Neutrophil (primary cell): Measurements from ENCODE around the gene TEX36.
"Not testable (repeated sequence)": the region's sequence is repeated elsewhere in the genome, so short reads cannot be mapped to it uniquely, and the experiment has no call there.

Experiments
- H3K27ac ChIP-seq: fragments of 200-600 bp; sonication (generic); 2 replicates; pipeline ENCODE4 v1.5.1; 2016; ENCODE audit warnings: mild to moderate bottlenecking, moderate library complexity
- H3K27me3 ChIP-seq: fragments of 200-600 bp; sonication (generic); 2 replicates; pipeline ENCODE4 v1.6.0; 2016; ENCODE audit warnings: mild to moderate bottlenecking
- H3K36me3 ChIP-seq: fragments of 200-600 bp; sonication (generic); 2 replicates; pipeline ENCODE4 v1.5.1; 2017
- H3K4me1 ChIP-seq, 2 experiments: fragments of 200-600 bp in 1 of 2; sonication (generic) in 1 of 2; 1 replicate in 1 of 2; 2 replicates in 1 of 2; pipeline versions ENCODE4 v1.5.1 to v1.6.1; 2013 to 2016; ENCODE audit warnings: low read depth in 1 of 2, low read length in 1 of 2, mild to moderate bottlenecking in 1 of 2, moderate library complexity in 1 of 2; ENCODE audit not compliant: control insufficient read depth in 1 of 2, insufficient read depth in 1 of 2
- H3K4me3 ChIP-seq, 2 experiments: fragments of 200-600 bp in 1 of 2; sonication (generic) in 1 of 2; 1 replicate in 1 of 2; 2 replicates in 1 of 2; pipeline ENCODE4 v1.5.1; 2013 to 2016; ENCODE audit warnings: low read depth in 1 of 2, low read length in 1 of 2, mild to moderate bottlenecking in 1 of 2, moderate library complexity in 1 of 2
- H3K9me3 ChIP-seq: fragments of 200-600 bp; sonication (generic); 2 replicates; pipeline ENCODE4 v1.5.1; 2016
- TF ChIP-seq, protein P1 (sequence below): fragments of 200-600 bp; sonication (generic); IDR thresholded peaks from 2 replicates; pipeline ENCODE4 v1.5.1; 2016; ENCODE audit warnings: antibody characterized with exemption

Gene TEX36

GRCh38 chr10:125662584-125662983, 20.4 kb downstream of the TEX36 start:
- H3K4me3 ChIP-seq, result no peak overlapping the region
- H3K36me3 ChIP-seq, result no peaks in the 10 kb centered on the region
- TF ChIP-seq, protein P1, sequence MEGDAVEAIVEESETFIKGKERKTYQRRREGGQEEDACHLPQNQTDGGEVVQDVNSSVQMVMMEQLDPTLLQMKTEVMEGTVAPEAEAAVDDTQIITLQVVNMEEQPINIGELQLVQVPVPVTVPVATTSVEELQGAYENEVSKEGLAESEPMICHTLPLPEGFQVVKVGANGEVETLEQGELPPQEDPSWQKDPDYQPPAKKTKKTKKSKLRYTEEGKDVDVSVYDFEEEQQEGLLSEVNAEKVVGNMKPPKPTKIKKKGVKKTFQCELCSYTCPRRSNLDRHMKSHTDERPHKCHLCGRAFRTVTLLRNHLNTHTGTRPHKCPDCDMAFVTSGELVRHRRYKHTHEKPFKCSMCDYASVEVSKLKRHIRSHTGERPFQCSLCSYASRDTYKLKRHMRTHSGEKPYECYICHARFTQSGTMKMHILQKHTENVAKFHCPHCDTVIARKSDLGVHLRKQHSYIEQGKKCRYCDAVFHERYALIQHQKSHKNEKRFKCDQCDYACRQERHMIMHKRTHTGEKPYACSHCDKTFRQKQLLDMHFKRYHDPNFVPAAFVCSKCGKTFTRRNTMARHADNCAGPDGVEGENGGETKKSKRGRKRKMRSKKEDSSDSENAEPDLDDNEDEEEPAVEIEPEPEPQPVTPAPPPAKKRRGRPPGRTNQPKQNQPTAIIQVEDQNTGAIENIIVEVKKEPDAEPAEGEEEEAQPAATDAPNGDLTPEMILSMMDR, result no peak
- no peaks in the 10 kb centered on the region for H3K4me1 ChIP-seq
- H3K27ac ChIP-seq, result no peak overlapping the region
- no peaks in the 10 kb centered on the region for H3K9me3 ChIP-seq
- H3K27me3 ChIP-seq, result peaks cover 6% of the 10 kb centered on the region

DNA sequence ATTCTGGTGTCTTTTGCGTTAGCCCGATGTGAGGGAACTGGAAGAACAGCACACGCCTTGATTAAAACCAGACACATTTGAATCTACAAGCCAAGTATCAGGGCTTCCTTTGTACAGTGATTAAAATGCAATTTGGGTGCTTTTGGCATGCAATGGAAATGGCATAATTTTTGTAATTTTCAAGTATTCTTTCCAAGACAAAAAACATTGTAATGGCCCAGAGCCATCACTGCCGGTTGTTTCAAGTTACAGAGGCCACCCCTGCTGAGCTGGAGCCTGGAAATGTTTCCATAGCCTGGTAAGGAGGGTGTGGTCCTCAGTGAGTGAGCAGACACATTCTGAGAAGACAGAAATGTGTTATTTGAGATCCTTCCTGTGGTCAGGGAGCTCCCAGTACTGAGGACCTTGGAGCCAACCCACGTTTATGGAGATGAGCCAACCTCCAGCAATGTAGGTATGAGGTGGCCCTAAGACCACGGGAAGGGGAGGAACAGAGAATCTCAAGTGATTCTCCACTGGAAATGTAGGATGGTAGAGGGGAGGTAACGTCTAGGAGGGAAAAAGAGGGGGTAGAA, 20.9 kb downstream of the TEX36 start:
- no peaks in the 10 kb centered on the region for H3K4me1 ChIP-seq

GRCh38 chr10:125661431-125661940, 21.5 kb downstream of the TEX36 start:
- H3K4me1 ChIP-seq, result no peaks in the 10 kb centered on the region

More for the DNA sequence above, 20.9 kb downstream of the TEX36 start:
- Histone ChIP-seq H3K9me3 (no peaks in the 10 kb centered on the region), H3K27me3 (peaks cover 6% of the 10 kb centered on the region), H3K27ac (no peak overlapping the region), H3K36me3 (no peaks in the 10 kb centered on the region), H3K4me3 (no peak overlapping the region)
- TF ChIP-seq, protein P1, result no peak

DNA sequence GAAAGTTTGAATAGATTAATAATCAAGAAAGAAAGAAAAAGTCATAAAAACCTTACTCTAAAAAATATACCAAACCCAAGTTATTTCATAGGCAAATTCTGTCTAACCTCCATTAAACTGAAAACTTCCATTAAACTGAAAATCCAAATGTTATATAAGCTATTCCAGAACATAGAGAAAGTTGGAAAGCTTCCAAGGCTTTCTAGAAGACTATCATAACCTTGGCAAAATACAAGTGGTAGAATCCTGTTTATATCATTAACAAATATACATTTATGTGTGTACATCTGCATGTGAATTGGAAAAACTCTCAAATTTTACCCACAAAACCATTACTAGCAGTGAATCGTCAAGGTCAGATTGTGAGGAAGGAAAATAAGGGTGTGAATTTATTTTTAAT, 23.9 kb downstream of the TEX36 start:
- TF ChIP-seq, protein P1, result no peak
- H3K4me3 ChIP-seq, result no peak overlapping the region

More at GRCh38 chr10:125661431-125661940, 21.5 kb downstream of the TEX36 start:
- H3K27ac ChIP-seq, result no peak overlapping the region
- H3K36me3 ChIP-seq, result no peaks in the 10 kb centered on the region
- peaks cover 6% of the 10 kb centered on the region for H3K27me3 ChIP-seq
- no peaks in the 10 kb centered on the region for H3K9me3 ChIP-seq
- H3K4me3 ChIP-seq, result no peak overlapping the region
- TF ChIP-seq, protein P1, result no peak

DNA sequence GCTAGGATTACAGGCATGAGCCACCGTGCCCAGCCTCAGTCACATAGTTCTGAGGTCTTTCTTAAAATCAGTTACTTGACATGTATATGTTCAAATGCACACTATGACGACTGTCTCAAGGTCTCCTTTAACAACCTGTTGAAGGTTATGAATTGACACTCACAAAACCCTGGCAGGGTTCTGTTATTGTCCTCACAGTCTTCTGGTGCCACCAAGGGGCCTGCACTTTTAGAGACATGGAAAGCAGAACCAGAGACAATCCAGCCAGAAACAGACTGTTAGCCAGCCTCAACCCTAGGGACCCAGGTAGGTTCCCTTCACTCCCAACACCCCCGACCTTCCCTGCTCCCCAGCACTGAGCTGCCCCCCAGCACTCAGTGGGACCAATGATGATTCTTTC, 26.4 kb downstream of the TEX36 start:
- Histone ChIP-seq H3K9me3 (no peaks in the 10 kb centered on the region), H3K27me3 (peaks cover 6% of the 10 kb centered on the region), H3K27ac (no peak overlapping the region), H3K36me3 (no peaks in the 10 kb centered on the region), H3K4me1 (no peaks in the 10 kb centered on the region), H3K4me3 (no peak overlapping the region)
- TF ChIP-seq, protein P1, result no peak

More for the DNA sequence above, 23.9 kb downstream of the TEX36 start:
- Histone ChIP-seq H3K27ac (no peak overlapping the region), H3K36me3 (no peaks in the 10 kb centered on the region), H3K9me3 (no peaks in the 10 kb centered on the region), H3K4me1 (no peaks in the 10 kb centered on the region), H3K27me3 (peaks cover 6% of the 10 kb centered on the region)

DNA sequence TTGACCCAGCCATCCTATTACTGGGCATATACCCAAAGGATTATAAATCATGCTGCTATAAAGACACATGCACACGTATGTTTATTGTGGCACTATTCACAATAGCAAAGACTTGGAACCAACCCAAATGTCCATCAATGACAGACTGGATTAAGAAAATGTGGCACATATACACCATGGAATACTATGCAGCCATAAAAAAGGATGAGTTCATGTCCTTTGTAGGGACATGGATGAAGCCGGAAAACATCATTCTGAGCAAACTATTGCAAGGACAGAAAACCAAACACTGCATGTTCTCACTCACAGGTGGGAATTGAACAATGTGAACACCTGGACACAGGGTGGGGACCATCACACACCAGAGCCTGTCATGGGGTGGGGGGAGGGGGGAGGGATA, 29.9 kb downstream of the TEX36 start:
- H3K36me3 ChIP-seq, H3K27me3 ChIP-seq, H3K27ac ChIP-seq, H3K9me3 ChIP-seq, H3K4me3 ChIP-seq, H3K4me1 ChIP-seq: not testable (repeated sequence)
